ENCODE measurements around the gene CLBA1. TPM values are rescaled to one million over a fixed set of nuclear protein-coding genes. Genes with fewer than 3 reads are reported as not detected.
"Not testable (repeated sequence)": the region's sequence is repeated elsewhere in the genome, so short reads cannot be mapped to it uniquely, and the experiment has no call there.

CLBA1 gene
- total RNA-seq, 1 experiment from 2014 or later, result 24.3 TPM

DNA sequence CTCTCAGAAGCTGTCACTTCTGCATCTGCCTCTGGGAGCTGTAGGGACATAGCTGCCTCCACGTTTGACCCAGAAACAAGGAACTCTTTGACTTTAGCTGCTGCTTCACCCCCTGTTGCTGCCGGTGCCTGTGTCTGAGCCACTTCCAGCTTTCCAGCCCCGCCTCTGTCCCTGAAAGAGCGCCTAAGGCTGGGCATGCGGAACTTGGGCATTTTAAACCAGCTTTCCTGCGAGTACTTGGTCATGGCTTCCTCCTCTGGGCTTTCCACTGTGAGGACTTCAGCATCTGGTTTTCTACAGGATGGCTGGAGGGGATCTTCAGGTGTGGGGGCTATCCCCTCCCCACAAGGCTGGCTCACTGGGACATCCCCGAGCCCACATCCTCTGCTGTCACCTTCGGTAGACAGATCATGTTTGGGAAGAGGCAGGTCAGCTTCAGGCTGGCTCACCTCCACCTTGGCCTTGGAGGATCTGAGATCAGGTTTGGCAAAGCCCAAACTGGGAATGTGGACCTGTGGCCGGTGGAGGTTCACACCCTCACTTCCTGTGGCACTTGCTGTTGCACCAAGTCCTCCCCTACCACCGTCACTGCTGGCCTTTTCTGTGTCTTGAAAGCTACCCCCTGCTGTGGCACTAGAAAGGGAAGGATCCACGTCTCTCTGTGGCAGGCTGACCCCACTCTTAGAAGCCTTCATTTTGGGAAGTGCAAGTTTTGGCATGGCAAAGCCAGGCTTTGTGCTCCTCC is 45.8 kb upstream of the CLBA1 start:
- Mint-ChIP-seq H3K9me3 (ENCODE audit: unreplicated experiment) (no peaks in the 10 kb centered on the region), H3K4me3 (ENCODE audit: unreplicated experiment) (no peak overlapping the region), H3K27me3 (ENCODE audit: insufficient read depth, unreplicated experiment) (no peaks in the 10 kb centered on the region), H3K36me3 (ENCODE audit: insufficient read depth, unreplicated experiment) (peaks cover 91% of the 10 kb centered on the region), H3K4me1 (ENCODE audit: insufficient read depth, unreplicated experiment) (peaks cover 4% of the 10 kb centered on the region), H3K27ac (ENCODE audit: low read depth, unreplicated experiment) (no peak overlapping the region)
- POLR2A ChIA-PET, result interaction anchor here (1.1 to 7.3 kb wide), 2 partner anchors 15 to 30 kb away, joined by 3 to 70 read pairs; no protein-coding TSS in a partner anchor
- CTCF ChIA-PET, result interaction anchor here (1.4 kb wide), 1 partner anchor 105 kb away, joined by 6 read pairs; no protein-coding TSS in a partner anchor
- TF ChIP-seq, protein P1, sequence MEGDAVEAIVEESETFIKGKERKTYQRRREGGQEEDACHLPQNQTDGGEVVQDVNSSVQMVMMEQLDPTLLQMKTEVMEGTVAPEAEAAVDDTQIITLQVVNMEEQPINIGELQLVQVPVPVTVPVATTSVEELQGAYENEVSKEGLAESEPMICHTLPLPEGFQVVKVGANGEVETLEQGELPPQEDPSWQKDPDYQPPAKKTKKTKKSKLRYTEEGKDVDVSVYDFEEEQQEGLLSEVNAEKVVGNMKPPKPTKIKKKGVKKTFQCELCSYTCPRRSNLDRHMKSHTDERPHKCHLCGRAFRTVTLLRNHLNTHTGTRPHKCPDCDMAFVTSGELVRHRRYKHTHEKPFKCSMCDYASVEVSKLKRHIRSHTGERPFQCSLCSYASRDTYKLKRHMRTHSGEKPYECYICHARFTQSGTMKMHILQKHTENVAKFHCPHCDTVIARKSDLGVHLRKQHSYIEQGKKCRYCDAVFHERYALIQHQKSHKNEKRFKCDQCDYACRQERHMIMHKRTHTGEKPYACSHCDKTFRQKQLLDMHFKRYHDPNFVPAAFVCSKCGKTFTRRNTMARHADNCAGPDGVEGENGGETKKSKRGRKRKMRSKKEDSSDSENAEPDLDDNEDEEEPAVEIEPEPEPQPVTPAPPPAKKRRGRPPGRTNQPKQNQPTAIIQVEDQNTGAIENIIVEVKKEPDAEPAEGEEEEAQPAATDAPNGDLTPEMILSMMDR (IDR thresholded peaks at IDR 0.05; ENCODE audit: unreplicated experiment), result no peak
- intact Hi-C loops (cut with micrococcal nuclease), result no loop called here
- BruUV-seq (replicated peaks), result no TSS peak
- DNase-seq (ENCODE audit: unreplicated experiment), result no peak

DNA sequence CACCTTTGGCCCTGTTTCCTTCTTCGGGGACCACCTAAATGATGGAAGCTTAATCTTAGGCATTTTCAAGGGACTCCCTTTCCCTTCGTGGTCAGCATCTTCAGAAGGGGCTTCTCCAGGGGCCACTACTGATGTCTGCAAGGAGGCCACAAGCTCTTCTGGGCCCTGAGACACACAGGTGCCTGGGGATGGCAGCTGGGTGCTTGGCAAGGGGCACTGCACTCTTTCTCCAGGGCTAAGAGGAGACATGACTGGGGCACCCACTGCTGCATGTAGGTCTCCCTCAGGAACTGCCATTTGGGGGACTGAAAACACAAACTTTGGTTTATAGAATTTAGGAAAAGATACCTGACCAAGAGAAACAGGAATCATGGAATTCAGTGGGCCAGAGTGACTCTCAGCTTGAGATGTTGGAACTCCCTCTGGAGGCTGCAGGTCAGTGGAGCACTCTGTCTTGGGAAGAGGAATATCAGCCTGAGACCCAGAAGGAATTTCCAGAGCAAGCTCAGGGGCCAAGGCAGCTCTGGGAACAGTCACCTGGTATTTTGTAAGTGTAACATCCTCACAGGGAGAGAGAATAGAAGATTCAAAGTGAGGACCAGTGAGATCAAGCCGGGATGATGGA is 45.0 kb upstream of the CLBA1 start:
- TF ChIP-seq, protein P1 (IDR thresholded peaks at IDR 0.05; ENCODE audit: unreplicated experiment), result no peak
- intact Hi-C loops (cut with micrococcal nuclease), result no loop called here
- ChIA-PET CTCF (interaction anchor here (1.4 kb wide), 1 partner anchor 104 kb away, joined by 6 read pairs; no protein-coding TSS in a partner anchor), POLR2A (interaction anchor here (0.6 to 1.1 kb wide), 2 partner anchors 14 to 39 kb away, joined by 3 read pairs; no protein-coding TSS in a partner anchor)
- H3K27ac Mint-ChIP-seq (ENCODE audit: low read depth, unreplicated experiment), result no peak overlapping the region
- no peak for DNase-seq (ENCODE audit: unreplicated experiment)
- H3K4me1 Mint-ChIP-seq (ENCODE audit: insufficient read depth, unreplicated experiment), result no peaks in the 10 kb centered on the region
- no peaks in the 10 kb centered on the region for H3K27me3 Mint-ChIP-seq (ENCODE audit: insufficient read depth, unreplicated experiment)
- H3K9me3 Mint-ChIP-seq (ENCODE audit: unreplicated experiment), result no peaks in the 10 kb centered on the region
- H3K36me3 Mint-ChIP-seq (ENCODE audit: insufficient read depth, unreplicated experiment), result peaks cover 93% of the 10 kb centered on the region
- no TSS peak for BruUV-seq (replicated peaks)
- H3K4me3 Mint-ChIP-seq (ENCODE audit: unreplicated experiment), result no peak overlapping the region

DNA sequence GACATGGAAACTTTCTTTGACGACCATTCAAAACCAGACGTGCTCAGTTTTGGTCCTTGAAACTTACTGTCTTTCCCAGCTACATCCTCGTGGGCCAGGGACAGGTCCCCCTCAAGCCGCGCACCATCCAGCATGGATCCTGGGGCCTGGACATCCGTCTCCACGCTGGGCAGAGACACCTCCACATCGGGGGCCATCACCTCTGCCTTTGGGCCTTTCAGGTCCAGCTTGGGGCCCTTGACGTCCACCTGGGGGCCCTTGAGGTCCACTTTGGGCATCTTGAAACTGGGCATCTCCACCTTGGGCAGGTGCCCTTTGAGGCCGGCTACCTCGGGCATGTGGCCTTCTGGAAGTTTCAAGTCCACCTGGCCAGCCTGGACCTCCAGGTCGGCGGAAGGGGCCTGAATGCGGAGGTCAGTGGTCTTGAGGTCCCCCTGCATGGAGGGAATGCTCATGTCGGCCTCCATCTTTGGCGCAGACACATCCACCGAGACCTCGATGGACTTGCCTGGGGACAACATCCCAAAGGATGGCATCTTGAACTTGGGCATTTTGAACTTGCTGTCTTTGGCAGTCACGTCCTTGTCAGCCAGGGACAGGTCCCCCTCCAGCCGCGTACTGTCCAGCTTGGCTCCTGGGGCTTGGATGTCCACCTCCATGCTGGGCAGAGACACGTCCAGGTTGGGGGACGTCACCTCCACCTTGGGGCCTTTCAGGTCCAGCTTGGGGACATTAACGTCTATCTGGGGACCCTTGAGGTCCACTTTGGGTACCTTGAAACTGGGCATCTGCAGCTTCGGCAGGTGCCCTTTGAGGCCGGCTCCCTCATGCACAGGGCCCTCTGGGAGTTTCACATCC is 43.9 kb upstream of the CLBA1 start:
- Mint-ChIP-seq H3K27me3 (ENCODE audit: insufficient read depth, unreplicated experiment) (no peaks in the 10 kb centered on the region), H3K27ac (ENCODE audit: low read depth, unreplicated experiment) (no peak overlapping the region), H3K9me3 (ENCODE audit: unreplicated experiment) (no peaks in the 10 kb centered on the region), H3K4me3 (ENCODE audit: unreplicated experiment) (no peak overlapping the region), H3K36me3 (ENCODE audit: insufficient read depth, unreplicated experiment) (peaks cover 98% of the 10 kb centered on the region), H3K4me1 (ENCODE audit: insufficient read depth, unreplicated experiment) (no peaks in the 10 kb centered on the region)
- BruUV-seq (replicated peaks), result no TSS peak
- POLR2A ChIA-PET, result interaction anchor here (0.6 kb wide), 1 partner anchor 40 kb away, joined by 3 read pairs; no protein-coding TSS in a partner anchor
- no peak for DNase-seq (ENCODE audit: unreplicated experiment)
- CTCF ChIA-PET, result no interaction called here
- intact Hi-C loops (cut with micrococcal nuclease), result no loop called here
- TF ChIP-seq, protein P1 (IDR thresholded peaks at IDR 0.05; ENCODE audit: unreplicated experiment), result no peak

DNA sequence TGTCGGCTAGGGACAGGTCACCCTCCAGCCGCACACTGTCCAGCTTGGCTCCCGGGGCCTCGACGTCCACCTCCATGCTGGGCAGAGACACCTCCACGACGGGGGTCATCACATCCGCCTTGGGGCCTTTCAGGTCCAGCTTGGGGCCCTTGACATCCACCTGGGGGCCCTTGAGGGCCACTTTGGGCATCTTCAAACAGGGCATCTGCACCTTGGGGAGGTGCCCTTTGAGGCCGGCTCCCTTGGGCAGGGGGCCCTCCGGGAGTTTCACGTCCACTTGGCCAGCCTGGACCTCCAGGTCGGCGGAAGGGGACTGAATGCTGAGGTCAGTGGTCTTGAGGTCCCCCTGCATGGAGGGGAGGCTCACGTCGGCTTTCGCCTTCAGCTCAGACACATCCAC is 43.0 kb upstream of the CLBA1 start:
- intact Hi-C loops (cut with micrococcal nuclease), result no loop called here
- TF ChIP-seq, protein P1 (IDR thresholded peaks at IDR 0.05; ENCODE audit: unreplicated experiment), result no peak
- H3K4me1 Mint-ChIP-seq (ENCODE audit: insufficient read depth, unreplicated experiment), result no peaks in the 10 kb centered on the region
- CTCF ChIA-PET, result no interaction called here
- no peak overlapping the region for H3K4me3 Mint-ChIP-seq (ENCODE audit: unreplicated experiment)
- H3K36me3 Mint-ChIP-seq (ENCODE audit: insufficient read depth, unreplicated experiment), result peaks cover 98% of the 10 kb centered on the region
- no TSS peak for BruUV-seq (replicated peaks)
- POLR2A ChIA-PET, result no interaction called here
- no peaks in the 10 kb centered on the region for H3K9me3 Mint-ChIP-seq (ENCODE audit: unreplicated experiment)
- no peaks in the 10 kb centered on the region for H3K27me3 Mint-ChIP-seq (ENCODE audit: insufficient read depth, unreplicated experiment)
- DNase-seq (ENCODE audit: unreplicated experiment), result no peak
- H3K27ac Mint-ChIP-seq (ENCODE audit: low read depth, unreplicated experiment), result no peak overlapping the region

DNA sequence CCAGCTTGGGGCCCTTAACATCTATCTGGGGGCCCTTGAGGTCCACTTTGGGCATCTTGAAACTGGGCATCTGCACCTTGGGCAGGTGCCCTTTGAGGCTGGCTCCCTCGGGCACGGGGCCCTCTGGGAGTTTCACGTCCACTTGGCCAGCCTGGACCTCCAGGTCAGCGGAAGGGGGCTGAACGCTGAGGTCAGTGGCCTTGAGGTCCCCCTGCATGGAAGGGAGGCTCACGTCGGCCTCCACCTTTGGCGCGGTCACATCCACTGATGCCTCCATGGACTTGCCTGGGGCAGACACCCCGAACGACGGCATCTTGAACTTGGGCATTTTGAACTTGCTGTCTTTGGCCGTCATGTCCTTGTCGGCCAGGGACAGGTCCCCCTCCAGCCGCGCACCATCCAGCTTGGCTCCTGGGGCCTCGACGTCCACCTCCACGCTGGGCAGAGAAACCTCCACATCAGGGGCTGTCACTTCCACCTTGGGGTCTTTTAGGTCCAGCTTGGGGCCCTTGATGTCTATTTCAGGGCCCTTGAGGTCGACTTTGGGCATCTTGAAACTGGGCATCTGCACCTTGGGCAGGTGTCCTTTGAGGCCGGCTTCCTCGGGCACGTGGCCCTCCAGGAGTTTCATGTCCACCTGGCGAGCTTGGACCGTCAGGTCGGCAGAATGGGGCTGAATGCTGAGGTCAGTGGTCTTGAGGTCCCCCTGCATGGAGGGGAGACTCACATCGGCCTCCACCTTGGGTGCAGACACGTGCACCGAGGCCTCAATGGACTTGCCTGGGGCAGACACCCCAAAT is 42.2 kb upstream of the CLBA1 start:
- CTCF ChIA-PET; intact Hi-C loops (cut with micrococcal nuclease): not testable (repeated sequence)
- POLR2A ChIA-PET, result interaction anchor here (0.6 kb wide), 1 partner anchor 931 kb away, joined by 5 read pairs; no protein-coding TSS in a partner anchor

More for the DNA sequence above, 42.2 kb upstream of the CLBA1 start:
- H3K27ac Mint-ChIP-seq (ENCODE audit: low read depth, unreplicated experiment); DNase-seq (ENCODE audit: unreplicated experiment); BruUV-seq (replicated peaks); H3K27me3 Mint-ChIP-seq (ENCODE audit: insufficient read depth, unreplicated experiment); H3K4me3 Mint-ChIP-seq (ENCODE audit: unreplicated experiment); H3K4me1 Mint-ChIP-seq (ENCODE audit: insufficient read depth, unreplicated experiment); H3K9me3 Mint-ChIP-seq (ENCODE audit: unreplicated experiment): not testable (repeated sequence)
- peaks cover 98% of the 10 kb centered on the region for H3K36me3 Mint-ChIP-seq (ENCODE audit: insufficient read depth, unreplicated experiment)
